GM19328 (cell line): ENCODE data around the gene TTC23.

Experiments
- ATAC-seq: cut with Tn5 transposase; IDR thresholded peaks from one replicate; pipeline ENCODE4 v1.9.1; 2021; ENCODE audit warnings: mild to moderate bottlenecking, moderate library complexity; ENCODE audit not compliant: unreplicated experiment

The TTC23 gene

GRCh38 chr15:99106417-99107220, 142.8 kb downstream of the TTC23 start:
- ATAC-seq: no peak

DNA sequence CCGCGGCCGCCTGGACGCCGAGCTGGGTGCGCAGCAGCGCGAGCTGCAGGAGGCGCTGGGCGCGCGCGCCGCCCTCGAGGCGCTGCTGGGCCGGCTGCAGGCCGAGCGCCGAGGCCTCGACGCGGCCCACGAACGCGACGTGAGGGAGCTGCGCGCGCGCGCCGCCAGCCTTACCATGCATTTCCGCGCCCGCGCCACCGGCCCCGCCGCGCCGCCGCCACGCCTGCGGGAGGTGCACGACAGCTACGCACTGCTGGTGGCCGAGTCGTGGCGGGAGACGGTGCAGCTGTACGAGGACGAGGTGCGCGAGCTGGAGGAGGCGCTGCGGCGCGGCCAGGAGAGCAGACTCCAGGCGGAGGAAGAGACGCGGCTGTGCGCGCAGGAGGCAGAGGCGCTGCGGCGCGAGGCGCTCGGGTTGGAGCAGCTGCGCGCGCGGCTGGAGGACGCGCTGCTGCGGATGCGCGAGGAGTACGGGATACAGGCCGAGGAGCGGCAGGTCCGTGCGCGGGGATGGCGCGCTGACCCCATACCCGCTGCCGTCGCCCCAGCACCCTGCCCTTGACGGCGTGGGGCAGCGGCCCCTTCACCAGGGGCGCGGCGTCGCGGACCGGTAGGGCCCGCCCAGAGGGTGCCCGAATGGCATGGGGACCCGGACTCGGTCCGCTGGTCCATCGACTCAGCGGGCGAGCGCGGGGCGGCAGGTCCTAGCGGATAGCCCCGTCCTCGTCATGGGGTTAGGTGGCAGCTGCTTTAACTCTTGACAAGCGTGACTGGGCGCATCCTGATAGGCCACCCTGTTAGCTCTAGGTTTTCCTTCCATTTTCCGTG, 143.7 kb downstream of the TTC23 start:
- ATAC-seq: peak; percentile 11

GRCh38 chr15:99104788-99105513, 144.4 kb downstream of the TTC23 start, which contains the start of gene SYNM:
SYNM (plus strand) TSS chr15:99105080; CDS start chr15:99105200, 120 bp downstream.
- peak; percentile 58 for ATAC-seq

- ATAC-seq: no peak
Observed at GRCh38 chr15:99103279-99103678, 146.1 kb downstream of the TTC23 start.

- no peak for ATAC-seq
Observed at GRCh38 chr15:99102332-99103235, 146.8 kb downstream of the TTC23 start.

DNA sequence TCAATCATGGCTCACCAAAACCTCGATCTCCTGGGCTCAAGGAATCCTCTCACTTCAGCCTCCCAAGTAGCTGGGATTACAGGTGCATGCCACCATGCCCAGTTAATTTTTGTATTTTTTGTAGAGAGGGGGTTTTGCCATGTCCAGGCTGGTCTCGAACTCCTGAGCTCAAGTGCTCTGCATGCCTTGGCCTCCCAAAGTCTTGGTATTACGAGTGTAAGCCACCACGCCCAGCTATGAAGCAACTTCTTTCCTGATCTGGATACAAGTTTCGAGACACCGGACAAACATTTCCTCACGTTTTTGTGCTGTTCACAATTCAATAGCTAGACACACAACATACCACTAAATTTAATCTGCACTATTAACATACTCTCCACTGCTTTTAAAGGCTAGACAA, 147.9 kb downstream of the TTC23 start:
- no peak for ATAC-seq

DNA sequence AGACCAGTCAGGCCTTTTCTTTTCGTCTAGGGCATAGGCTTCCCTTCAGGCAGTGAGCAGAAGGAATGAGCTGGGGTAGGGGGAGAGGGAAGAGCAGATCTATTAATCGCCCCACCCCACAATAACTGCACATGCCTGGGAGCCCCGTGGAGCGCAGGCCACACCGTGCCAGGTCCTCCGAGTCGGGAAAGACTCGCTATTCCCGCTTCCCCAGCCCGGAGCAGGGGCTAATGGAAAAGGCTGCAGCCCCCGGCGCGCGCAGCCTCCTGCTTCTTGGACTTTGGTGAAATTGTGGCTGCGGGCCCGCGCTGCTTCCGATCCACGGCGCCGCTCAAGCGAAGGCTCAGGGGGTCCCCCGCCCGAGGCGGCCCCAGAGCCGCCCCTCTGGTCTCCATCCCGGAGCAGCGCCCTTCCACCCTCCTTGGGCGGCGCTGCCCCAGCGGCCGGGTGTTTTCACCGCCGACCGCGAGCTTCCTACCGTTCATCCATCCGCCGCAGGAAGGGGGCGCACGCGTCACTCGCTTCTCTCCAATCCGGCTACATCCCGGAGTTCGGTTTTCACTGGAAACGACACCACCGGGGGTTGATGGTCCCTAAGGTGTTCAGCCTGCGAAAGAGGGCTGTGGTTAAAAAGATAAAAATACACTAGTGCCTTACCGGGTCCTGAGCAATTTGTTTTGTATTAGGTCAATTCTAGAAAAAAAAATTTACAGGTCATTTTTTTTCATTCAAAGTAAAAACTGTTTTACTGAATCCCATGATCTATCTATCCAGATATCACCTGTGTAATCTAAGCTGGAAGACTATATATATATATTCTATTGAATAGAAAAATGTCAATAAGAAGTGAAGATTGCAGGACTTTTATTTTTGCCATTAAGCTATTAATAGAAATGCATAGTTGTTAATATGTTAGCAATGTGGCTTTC, 148.9 kb downstream of the TTC23 start:
- ATAC-seq: no peak

GRCh38 chr15:99099661-99100060, 149.7 kb downstream of the TTC23 start:
- ATAC-seq: no peak

GRCh38 chr15:99098991-99099390, 150.4 kb downstream of the TTC23 start:
- ATAC-seq: no peak

DNA sequence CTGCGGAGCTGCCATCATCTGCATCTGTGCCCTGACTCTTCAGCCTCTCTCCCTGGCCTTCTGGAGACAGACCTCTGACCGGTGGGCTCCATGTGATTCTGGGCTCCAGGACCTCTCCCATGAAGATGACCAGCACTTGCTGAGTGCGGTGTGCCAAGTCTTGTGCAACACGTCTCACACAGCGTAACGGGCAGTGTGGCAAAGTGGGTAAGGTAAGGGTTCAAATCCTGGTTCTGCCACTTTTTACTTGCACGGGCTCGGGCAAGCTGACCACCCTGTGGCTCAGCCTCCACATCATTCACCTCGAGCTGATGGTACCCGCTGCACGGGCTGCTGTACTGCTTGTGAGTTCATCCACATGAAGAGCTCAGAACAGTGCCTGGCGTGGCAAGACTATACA, 151.0 kb downstream of the TTC23 start:
- ATAC-seq: no peak

DNA sequence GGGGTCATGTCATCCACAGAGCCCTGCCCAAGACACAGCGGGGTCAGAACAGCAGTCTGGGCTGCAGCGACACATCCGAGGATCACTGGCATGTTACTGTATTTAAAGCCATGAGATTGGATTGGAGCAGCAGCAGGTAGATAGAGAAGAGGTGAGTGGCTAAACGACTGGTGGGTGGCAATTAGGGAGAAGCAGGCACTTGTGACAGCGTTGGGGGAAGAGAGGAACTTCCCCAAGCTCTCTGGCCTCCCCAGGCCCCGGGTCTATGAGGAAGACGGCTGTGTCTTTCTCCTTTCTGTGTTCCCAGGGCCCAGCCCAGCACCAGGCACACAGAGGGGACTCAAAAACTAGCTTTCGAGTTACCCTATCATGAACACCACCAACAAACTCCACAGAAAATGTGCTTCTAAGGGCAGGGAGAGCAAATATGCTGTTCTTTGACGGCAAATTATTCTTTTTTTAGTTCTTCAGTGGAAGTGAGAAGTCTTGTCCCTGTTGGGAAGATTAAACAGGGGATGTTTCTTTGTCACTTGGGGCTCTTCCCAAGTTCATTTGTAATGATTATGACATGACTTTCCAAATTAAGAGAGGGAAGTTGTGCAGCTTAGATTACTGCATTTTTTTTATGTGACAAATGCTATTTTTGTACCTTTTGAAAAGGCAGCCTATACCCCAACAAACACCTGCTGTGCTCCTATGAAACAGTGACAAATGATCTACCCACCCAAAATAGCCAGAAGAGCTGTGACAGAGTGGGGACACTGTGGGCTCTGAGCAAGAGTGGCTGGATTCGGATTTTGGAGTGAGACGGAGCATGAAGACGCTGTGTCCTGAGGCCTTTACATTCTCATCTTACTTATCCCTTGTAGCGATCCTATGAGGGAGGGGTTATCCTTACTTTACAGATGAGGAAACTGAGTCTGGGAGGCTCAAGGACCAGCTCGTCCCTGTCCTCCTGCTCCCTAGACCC, 151.7 kb downstream of the TTC23 start:
- ATAC-seq: no peak

- ATAC-seq: no peak
Observed at GRCh38 chr15:99096894-99097426, 152.4 kb downstream of the TTC23 start.

DNA sequence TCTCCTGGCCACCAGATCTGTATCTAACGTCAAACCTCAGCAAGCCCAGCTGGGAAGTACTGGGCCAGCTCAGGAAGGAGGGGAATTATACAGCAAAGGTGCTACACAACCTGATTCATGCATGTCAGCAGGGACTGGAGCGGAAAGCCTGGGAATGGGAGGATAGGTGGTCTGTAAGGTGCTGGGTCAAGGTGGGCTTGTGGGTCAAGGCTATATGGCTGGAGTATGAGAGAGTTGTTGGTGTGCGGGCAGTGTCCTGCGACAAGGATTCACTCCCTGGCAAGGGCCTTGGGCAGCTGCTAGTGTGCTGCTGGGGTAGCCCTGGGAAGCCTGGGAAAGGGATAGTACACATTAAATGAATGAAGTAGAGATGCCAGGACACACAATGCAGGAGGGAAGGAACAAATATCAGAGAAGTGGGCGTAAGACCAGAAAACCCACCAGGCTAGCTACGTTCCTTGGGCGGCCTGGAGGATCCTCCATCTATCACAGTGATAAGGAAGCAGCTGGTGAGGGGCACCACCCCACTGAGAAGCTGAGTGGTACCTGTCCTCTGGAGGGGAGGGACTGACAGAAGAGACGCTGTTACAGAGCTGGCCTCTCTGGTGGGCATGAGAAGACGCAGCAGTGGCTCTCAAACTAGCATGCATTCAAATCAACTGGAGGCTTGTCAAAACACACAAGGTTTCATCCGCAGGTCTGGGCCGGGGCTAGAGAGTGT, 153.0 kb downstream of the TTC23 start:
- no peak for ATAC-seq

- ATAC-seq: no peak
Observed at GRCh38 chr15:99095626-99096025, 153.8 kb downstream of the TTC23 start.

GRCh38 chr15:99092554-99093172, 156.7 kb downstream of the TTC23 start:
- no peak for ATAC-seq

DNA sequence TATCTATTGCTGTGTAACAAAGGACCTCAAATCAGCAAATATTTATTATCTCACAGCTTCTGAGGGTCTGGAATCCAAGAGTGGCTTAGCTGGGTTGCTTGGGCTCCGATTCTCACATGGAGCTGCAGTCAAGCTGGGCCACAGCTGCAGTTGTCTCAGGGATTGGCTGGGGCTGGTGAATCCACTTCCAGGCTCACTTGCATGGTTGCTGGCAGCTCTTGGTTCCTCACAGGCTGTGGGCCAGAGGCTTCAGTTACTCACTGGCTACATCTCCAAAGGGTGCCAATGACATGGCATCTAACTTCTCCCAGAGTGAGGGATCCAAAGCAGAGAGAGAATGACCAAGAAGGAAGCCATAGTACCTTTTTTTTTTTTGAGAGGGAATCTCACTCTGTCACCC, 158.4 kb downstream of the TTC23 start:
- no peak for ATAC-seq
